Ishikawa (cell line): Measurements from ENCODE around the gene ARL8A.

Experiments
- CEBPB ChIP-seq: IDR thresholded peaks from 2 replicates; pipeline ENCODE4 v1.6.1; 2012
- EP300 ChIP-seq: IDR thresholded peaks from 2 replicates; pipeline ENCODE4 v1.6.1; 2012; ENCODE audit warnings: borderline replicate concordance
- RAD21 ChIP-seq: IDR thresholded peaks from 2 replicates; pipeline ENCODE4 v1.6.1; 2012; ENCODE audit warnings: low read depth
- YY1 ChIP-seq: IDR thresholded peaks from 2 replicates; pipeline ENCODE4 v1.6.1; 2012; ENCODE audit warnings: low read depth

DNA sequence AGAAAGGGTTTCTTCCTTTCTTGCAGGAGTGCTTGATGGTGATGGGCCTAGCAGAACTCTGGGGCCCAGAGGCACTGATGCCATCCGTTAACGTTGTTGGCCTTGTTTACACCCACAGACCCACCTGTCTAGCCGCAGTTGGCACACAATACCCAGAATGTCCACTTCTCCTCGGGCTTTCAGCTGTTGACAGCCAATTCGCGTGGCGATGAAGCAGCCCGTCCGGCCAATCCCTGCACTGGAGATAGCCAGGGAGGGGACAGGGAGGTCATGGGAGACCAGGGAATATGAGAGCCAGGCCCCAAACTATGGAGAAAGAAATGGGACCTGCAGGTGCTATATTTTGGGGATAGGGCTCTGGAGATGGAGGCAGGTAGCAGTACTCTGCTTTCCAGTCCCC, 5.7 kb upstream of the ARL8A start:
- TF ChIP-seq EP300 (no peak), CEBPB (no peak), YY1 (no peak), RAD21 (no peak)
